Central memory CD4-positive, alpha-beta T cell (primary cell): ENCODE data around the gene GNA12.

Source experiments
- DNase-seq: peaks from one replicate; pipeline ENCODE4 v3.0.0; 2022

GNA12 gene

GRCh38 chr7:2834748-2835441 is 9.2 kb downstream of the GNA12 start:
- no peak for DNase-seq

- DNase-seq = no peak
These were observed 10.8 kb downstream of the GNA12 start for GRCh38 chr7:2833083-2833910.

- DNase-seq = no peak
These were observed 11.6 kb downstream of the GNA12 start for GRCh38 chr7:2832461-2832860.

GRCh38 chr7:2830609-2831376 is 13.3 kb downstream of the GNA12 start:
- DNase-seq = no peak

GRCh38 chr7:2829040-2829439 is 15.1 kb downstream of the GNA12 start:
- no peak for DNase-seq

- no peak for DNase-seq
These were observed 17.3 kb downstream of the GNA12 start for GRCh38 chr7:2826771-2827170.

- no peak for DNase-seq
These were observed 18.4 kb downstream of the GNA12 start for GRCh38 chr7:2825559-2826227.

GRCh38 chr7:2824678-2825461 is 19.2 kb downstream of the GNA12 start:
- no peak for DNase-seq

GRCh38 chr7:2824026-2824677 is 20.0 kb downstream of the GNA12 start:
- no peak for DNase-seq

GRCh38 chr7:2823130-2823529 is 21.0 kb downstream of the GNA12 start:
- no peak for DNase-seq

GRCh38 chr7:2821842-2822507 is 22.1 kb downstream of the GNA12 start:
- no peak for DNase-seq

- DNase-seq = no peak
These were observed 22.8 kb downstream of the GNA12 start for GRCh38 chr7:2821161-2821841.

- no peak for DNase-seq
These were observed 23.6 kb downstream of the GNA12 start for GRCh38 chr7:2820508-2820934.

- DNase-seq = no peak
These were observed 24.1 kb downstream of the GNA12 start for GRCh38 chr7:2819954-2820397.

GRCh38 chr7:2819161-2819953 is 24.8 kb downstream of the GNA12 start:
- DNase-seq = no peak

- no peak for DNase-seq
These were observed 25.5 kb downstream of the GNA12 start for GRCh38 chr7:2818653-2819052.

- no peak for DNase-seq
These were observed 26.0 kb downstream of the GNA12 start for GRCh38 chr7:2818121-2818520.

GRCh38 chr7:2817456-2817855 is 26.7 kb downstream of the GNA12 start:
- no peak for DNase-seq

- no peak for DNase-seq
These were observed 28.2 kb downstream of the GNA12 start for GRCh38 chr7:2815875-2816245.
